Suppressor macrophage treated with lipopolysaccharide for 1 hour (primary cell): ENCODE measurements around the gene MTCH1.

Source experiments
- DNase-seq, 3 donors: peaks; one replicate each; pipeline ENCODE4 v3.0.0-alpha.2; 2020 to 2022

The MTCH1 gene

GRCh38 chr6:36985808-36986703, at the start of gene MTCH1:
MTCH1 (minus strand) TSS chr6:36986196; CDS start chr6:36986173, 23 bp downstream.
- DNase-seq, result peak; percentile 93 to 98 (median 95)

- peak; percentile 38 to 49 (median 47) for DNase-seq
These were observed 48.1 kb upstream of the MTCH1 start for GRCh38 chr6:37033819-37034795.

GRCh38 chr6:37033255-37033654, 47.3 kb upstream of the MTCH1 start:
- DNase-seq, result peak; percentile 92 to 97 (median 95)

GRCh38 chr6:37032239-37032638, 46.2 kb upstream of the MTCH1 start:
- DNase-seq, result no peak

- no peak for DNase-seq
These were observed 44.6 kb upstream of the MTCH1 start for GRCh38 chr6:37030599-37030998.

- peak; percentile 96 to 98 (median 97) for DNase-seq
These were observed 43.4 kb upstream of the MTCH1 start for GRCh38 chr6:37029249-37029971.

GRCh38 chr6:37027811-37028469, 41.9 kb upstream of the MTCH1 start:
- no peak for DNase-seq

- DNase-seq, result no peak
These were observed 41.2 kb upstream of the MTCH1 start for GRCh38 chr6:37027036-37027720.

GRCh38 chr6:37025621-37026466, 39.8 kb upstream of the MTCH1 start:
- no peak for DNase-seq

- no peak for DNase-seq
These were observed 38.8 kb upstream of the MTCH1 start for GRCh38 chr6:37024656-37025337.

GRCh38 chr6:37022135-37022863, 36.3 kb upstream of the MTCH1 start:
- no peak for DNase-seq

GRCh38 chr6:37021356-37022129, 35.5 kb upstream of the MTCH1 start:
- peak in 2 of 3 donors; percentile 29 to 38 for DNase-seq

GRCh38 chr6:37020812-37021211, 34.8 kb upstream of the MTCH1 start:
- DNase-seq, result no peak

- no peak for DNase-seq
These were observed 34.4 kb upstream of the MTCH1 start for GRCh38 chr6:37020381-37020780.

- no peak for DNase-seq
These were observed 33.1 kb upstream of the MTCH1 start for GRCh38 chr6:37019065-37019450.

GRCh38 chr6:37018198-37019064, 32.4 kb upstream of the MTCH1 start:
- DNase-seq, result peak; percentile 90 to 93 (median 91)

GRCh38 chr6:37017606-37018197, 31.7 kb upstream of the MTCH1 start:
- DNase-seq, result no peak
